ENCODE data around the gene SLC25A14.
"Not testable (repeated sequence)": the region's sequence is repeated elsewhere in the genome, so short reads cannot be mapped to it uniquely, and the experiment has no call there.

The SLC25A14 gene

GRCh38 chrX:130301977-130302376 is 37.7 kb upstream of the SLC25A14 start:
- TF ChIP-seq, protein P1, sequence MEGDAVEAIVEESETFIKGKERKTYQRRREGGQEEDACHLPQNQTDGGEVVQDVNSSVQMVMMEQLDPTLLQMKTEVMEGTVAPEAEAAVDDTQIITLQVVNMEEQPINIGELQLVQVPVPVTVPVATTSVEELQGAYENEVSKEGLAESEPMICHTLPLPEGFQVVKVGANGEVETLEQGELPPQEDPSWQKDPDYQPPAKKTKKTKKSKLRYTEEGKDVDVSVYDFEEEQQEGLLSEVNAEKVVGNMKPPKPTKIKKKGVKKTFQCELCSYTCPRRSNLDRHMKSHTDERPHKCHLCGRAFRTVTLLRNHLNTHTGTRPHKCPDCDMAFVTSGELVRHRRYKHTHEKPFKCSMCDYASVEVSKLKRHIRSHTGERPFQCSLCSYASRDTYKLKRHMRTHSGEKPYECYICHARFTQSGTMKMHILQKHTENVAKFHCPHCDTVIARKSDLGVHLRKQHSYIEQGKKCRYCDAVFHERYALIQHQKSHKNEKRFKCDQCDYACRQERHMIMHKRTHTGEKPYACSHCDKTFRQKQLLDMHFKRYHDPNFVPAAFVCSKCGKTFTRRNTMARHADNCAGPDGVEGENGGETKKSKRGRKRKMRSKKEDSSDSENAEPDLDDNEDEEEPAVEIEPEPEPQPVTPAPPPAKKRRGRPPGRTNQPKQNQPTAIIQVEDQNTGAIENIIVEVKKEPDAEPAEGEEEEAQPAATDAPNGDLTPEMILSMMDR (IDR thresholded peaks at IDR 0.05; ENCODE audit: low read depth, low read length), result no peak
- no peak for DNase-seq (ENCODE audit: extremely low read depth, low read depth)

DNA sequence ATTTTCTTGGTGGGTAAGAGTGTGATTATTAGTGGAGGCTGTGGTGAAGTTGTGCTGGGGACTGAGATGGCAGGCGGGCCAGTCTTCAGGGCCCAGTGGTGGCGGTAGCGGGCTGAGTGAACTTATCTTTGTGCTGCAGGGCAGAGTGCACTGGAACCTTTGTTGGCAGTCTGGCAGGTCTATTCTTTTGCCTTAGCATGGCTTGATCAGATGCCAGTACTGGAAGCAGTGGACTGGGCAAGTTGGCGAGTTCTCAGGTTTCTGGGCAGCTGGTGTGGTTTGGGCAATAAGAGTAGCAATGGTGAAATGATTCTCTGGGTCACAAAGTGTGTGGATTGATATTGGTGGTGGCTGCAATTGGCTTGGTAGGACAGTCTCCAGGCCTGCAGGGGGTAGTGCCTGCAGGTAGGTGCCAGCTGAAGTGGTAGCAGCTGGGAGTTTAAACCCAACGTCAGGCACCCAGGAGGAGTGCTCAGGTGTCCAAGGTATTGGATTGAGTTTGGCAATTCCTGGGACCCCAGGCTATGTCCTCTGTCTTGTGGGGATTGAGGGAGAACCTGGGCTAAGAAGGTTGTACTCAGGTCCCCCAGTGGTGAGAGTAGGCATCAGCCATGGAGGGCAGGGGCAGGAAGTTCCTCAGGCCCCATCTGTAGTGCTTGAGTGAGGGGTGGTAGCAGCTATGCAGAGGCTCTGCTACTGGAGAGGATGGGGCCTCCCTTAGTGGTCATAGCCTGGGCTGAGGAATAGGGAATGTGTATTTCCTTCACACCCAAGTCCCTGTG is 34.9 kb upstream of the SLC25A14 start:
- no peak for DNase-seq (ENCODE audit: extremely low read depth, low read depth)
- TF ChIP-seq, protein P1 (IDR thresholded peaks at IDR 0.05; ENCODE audit: low read depth, low read length), result no peak

DNA sequence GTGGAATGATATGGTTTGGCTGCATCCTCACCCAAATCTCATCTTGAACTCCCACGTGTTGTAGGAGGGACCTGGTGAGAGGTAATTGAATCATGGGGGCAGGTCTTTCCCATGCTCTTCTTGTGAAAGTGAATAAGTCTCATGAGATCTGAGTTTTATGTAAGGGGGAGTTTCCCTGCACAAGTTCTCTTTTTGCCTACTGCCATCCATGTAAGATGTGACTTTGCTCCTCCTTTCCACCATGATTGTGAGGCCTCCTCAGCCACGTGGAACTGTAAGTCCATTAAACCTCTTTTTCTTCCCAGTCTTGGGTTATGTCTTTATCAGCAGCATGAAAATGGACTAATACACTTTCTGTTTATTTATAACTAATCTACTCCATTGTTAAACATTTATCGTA is 19.8 kb upstream of the SLC25A14 start:
- DNase-seq (ENCODE audit: extremely low read depth, low read depth), result not testable (repeated sequence)

GRCh38 chrX:130321550-130321949 is 18.2 kb upstream of the SLC25A14 start:
- DNase-seq (ENCODE audit: extremely low read depth, low read depth), result no peak
- TF ChIP-seq, protein P1 (IDR thresholded peaks at IDR 0.05; ENCODE audit: low read depth, low read length), result no peak

- DNase-seq (ENCODE audit: extremely low read depth, low read depth), result no peak
- TF ChIP-seq, protein P1 (IDR thresholded peaks at IDR 0.05; ENCODE audit: low read depth, low read length), result no peak
Observed at GRCh38 chrX:130330146-130330545, 9.6 kb upstream of the SLC25A14 start.

DNA sequence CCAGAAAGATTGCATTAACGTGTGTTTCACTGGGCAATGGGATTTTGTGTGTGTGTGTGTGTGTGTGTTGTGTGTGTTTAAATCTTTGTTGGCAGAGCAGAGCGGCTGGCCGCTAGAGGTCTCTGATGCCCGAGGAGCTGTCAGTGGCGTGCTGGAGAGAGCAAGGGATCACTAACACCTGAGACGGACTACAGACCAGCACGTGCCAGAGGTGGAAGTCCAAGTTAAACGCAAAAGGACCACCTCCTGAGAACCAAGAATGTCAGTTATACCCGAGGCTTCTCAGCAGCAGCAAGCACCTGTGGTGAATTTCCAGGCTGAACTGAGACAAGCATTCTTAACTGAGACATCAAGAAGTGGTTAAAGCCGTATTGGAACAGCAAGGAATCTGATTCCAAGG is 9.0 kb upstream of the SLC25A14 start:
- DNase-seq (ENCODE audit: extremely low read depth, low read depth), result no peak

GRCh38 chrX:130336531-130336930 is 3.2 kb upstream of the SLC25A14 start:
- DNase-seq (ENCODE audit: extremely low read depth, low read depth), result no peak

More for the DNA sequence above, 9.0 kb upstream of the SLC25A14 start:
- TF ChIP-seq, protein P1 (IDR thresholded peaks at IDR 0.05; ENCODE audit: low read depth, low read length), result peak; percentile 52

DNA sequence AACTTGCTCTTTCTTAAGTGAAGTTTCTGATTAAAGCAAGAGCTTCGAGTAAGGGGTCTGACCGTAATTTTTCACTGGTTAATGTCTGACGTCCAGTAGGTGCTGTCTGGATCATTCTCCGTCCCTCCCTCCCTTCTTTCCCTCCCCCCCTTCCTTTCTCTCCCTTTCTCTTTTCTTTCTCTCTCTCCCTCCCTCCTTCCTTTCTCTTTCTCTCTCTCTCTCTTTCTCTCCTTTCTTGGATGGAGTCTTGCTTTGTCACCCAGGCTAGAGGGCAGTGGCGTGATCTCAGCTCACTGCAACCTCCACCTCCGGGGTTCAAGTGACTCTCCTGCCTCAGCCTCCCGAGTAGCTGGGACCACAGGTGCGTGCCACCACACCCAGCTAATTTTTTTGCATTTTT is 850 bp upstream of the SLC25A14 start:
- DNase-seq (ENCODE audit: extremely low read depth, low read depth), result not testable (repeated sequence)

More at GRCh38 chrX:130336531-130336930, 3.2 kb upstream of the SLC25A14 start:
- TF ChIP-seq, protein P1 (IDR thresholded peaks at IDR 0.05; ENCODE audit: low read depth, low read length), result no peak
